Choroid plexus epithelial cell (primary cell): ENCODE measurements around the gene GPRIN1.

Experiments
- DNase-seq: peaks from one replicate; pipeline ENCODE4 v3.0.0-alpha.2; 2010; ENCODE audit warnings: low read depth
- H3K4me3 ChIP-seq: 2 replicates; pipeline ENCODE4 v1.5.1; 2011; ENCODE audit warnings: low read depth, mild to moderate bottlenecking, control low read depth, low read length, moderate library complexity
- TF ChIP-seq, protein P1 (sequence below): conservative IDR thresholded peaks from 2 replicates; pipeline ENCODE4 v1.5.1; 2011; ENCODE audit warnings: low read depth, mild to moderate bottlenecking, control low read depth, inconsistent platforms, low read length, moderate library complexity

GPRIN1 gene

GRCh38 chr5:176647030-176647842 lies 37.3 kb upstream of the GPRIN1 start, which contains the start of gene TSPAN17:
TSS of gene TSPAN17 (plus strand) at chr5:176647484. CDS start at chr5:176647616, 132 bp downstream.
- H3K4me3 ChIP-seq: peak within 1 kb of the TSS; percentile 74
- TF ChIP-seq, protein P1, sequence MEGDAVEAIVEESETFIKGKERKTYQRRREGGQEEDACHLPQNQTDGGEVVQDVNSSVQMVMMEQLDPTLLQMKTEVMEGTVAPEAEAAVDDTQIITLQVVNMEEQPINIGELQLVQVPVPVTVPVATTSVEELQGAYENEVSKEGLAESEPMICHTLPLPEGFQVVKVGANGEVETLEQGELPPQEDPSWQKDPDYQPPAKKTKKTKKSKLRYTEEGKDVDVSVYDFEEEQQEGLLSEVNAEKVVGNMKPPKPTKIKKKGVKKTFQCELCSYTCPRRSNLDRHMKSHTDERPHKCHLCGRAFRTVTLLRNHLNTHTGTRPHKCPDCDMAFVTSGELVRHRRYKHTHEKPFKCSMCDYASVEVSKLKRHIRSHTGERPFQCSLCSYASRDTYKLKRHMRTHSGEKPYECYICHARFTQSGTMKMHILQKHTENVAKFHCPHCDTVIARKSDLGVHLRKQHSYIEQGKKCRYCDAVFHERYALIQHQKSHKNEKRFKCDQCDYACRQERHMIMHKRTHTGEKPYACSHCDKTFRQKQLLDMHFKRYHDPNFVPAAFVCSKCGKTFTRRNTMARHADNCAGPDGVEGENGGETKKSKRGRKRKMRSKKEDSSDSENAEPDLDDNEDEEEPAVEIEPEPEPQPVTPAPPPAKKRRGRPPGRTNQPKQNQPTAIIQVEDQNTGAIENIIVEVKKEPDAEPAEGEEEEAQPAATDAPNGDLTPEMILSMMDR: peak; percentile 27
- DNase-seq: peak; percentile 99

DNA sequence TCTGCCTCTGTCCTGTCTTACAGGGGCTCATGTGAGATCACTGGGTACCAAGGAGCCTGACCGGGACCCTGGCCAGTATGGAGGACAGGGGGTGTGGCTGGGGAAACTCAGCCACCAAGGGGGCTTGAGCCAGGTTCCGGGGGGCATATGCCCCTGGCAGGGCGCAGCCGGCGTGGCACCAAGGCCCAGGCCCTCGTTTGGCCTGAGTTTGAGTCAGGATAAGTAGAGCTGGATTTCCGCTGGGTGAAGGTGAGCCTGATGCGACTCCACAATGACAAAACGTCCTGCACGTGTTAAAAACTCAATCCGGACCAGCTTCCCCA lies 36.7 kb upstream of the GPRIN1 start:
- no peak for DNase-seq
- peak overlapping the region; percentile 64 for H3K4me3 ChIP-seq
- TF ChIP-seq, protein P1: no peak

DNA sequence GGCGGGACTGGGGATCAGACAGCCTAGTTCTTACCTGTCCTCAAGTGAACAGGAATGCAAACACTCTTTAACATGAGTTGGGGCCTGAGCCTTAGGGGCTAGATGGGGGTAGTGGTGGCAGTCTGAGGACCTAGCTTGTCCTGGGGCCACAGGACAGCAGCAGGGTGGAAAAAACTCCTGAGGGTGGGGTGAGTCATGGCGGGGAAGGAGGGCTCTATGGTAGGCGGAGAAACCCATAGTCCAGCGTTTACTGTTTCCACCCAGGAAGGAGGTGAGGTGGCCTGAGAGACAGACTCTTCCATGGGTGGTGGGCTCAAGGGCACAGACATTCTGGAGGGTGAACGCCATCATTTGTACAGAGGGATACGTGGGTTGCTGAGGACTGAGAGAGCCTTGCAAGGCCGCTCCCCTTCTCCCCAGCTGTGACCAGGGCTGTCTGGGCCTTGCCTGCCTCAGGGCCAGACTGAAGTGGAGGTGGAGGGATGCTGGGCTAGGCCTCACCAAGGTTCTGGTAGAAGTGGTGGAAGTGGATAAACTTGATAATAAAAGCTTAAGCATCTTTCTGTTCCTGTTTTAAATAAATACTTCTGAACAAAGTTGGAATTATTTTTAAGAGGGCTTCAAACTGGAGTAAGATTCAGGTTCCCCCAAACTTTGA lies 36.2 kb upstream of the GPRIN1 start:
- TF ChIP-seq, protein P1: no peak
- no peak overlapping the region for H3K4me3 ChIP-seq
- DNase-seq: no peak

GRCh38 chr5:176644878-176645670 lies 35.1 kb upstream of the GPRIN1 start:
- no peak for DNase-seq
- no peak overlapping the region for H3K4me3 ChIP-seq
- TF ChIP-seq, protein P1: no peak

GRCh38 chr5:176644294-176644693 lies 34.3 kb upstream of the GPRIN1 start:
- no peak for DNase-seq
- TF ChIP-seq, protein P1: no peak
- H3K4me3 ChIP-seq: no peak overlapping the region

DNA sequence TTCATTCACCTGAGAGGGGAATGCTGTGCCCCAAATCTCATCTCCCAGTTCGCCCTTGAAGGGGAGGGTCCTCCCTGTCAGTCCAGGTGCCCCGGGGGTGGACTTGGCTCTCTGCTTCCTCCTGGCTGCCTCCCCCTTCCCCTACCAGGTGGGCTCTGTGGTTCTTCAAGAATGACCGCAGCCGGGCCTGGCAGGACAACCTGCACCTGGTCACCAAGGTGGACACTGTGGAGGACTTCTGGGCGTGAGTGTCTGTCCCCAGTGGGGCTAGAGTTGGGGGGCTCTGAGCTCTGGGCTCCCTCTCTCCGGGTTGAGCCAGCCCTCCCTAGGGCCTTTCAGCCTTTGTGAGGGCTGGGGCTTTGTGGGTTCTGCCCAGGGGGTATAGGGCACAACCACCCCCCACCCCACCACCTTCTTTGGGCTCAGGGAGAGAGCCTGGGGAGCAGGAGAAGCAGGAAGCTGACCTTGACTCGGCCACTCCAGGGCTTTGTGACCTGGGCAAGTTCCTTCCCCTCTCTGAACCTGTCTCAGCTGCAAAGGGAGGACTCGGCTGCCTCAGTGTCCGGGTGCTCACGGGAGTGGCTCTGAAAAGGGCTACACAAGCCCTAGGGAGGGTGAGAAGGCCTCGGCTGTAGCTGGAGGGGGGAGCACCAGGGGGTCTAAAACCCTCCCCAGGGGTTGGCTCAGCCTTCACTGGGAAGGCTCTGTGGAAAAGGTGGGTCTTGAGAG lies 33.7 kb upstream of the GPRIN1 start:
- TF ChIP-seq, protein P1: no peak
- DNase-seq: no peak
- H3K4me3 ChIP-seq: no peak overlapping the region
